Measurements from ENCODE around the gene HOXA3. TPM values are rescaled to one million over a fixed set of nuclear protein-coding genes. Genes with fewer than 3 reads are reported as not detected.

The HOXA3 gene
- polyA plus RNA-seq, 1 donor: 14.3 TPM

- DNase-seq (ENCODE audit: low read depth): no peak
Measured at GRCh38 chr7:27156508-27156898, 4.1 kb upstream of the HOXA3 start, which contains the start of gene HOXA7. Gene HOXA7 (minus strand): TSS chr7:27156675. CDS start chr7:27156545, 130 bp downstream.

GRCh38 chr7:27155816-27156507 is 3.6 kb upstream of the HOXA3 start:
- no peak for DNase-seq (ENCODE audit: low read depth)

- no peak for DNase-seq (ENCODE audit: low read depth)
Measured at GRCh38 chr7:27154901-27155815, 2.8 kb upstream of the HOXA3 start.

GRCh38 chr7:27154369-27154768 is 2.0 kb upstream of the HOXA3 start:
- DNase-seq (ENCODE audit: low read depth): no peak

GRCh38 chr7:27153526-27153925 is 1.1 kb upstream of the HOXA3 start:
- DNase-seq (ENCODE audit: low read depth): no peak

- no peak for DNase-seq (ENCODE audit: low read depth)
Measured at GRCh38 chr7:27152816-27153442, 546 bp upstream of the HOXA3 start.

GRCh38 chr7:27151341-27151930 is 947 bp downstream of the HOXA3 start:
- DNase-seq (ENCODE audit: low read depth): no peak

GRCh38 chr7:27150568-27151340 is 1.6 kb downstream of the HOXA3 start:
- DNase-seq (ENCODE audit: low read depth): no peak

GRCh38 chr7:27149842-27150567 is 2.4 kb downstream of the HOXA3 start:
- no peak for DNase-seq (ENCODE audit: low read depth)

GRCh38 chr7:27148756-27149641 is 3.4 kb downstream of the HOXA3 start:
- no peak for DNase-seq (ENCODE audit: low read depth)

GRCh38 chr7:27148031-27148755 is 4.2 kb downstream of the HOXA3 start:
- no peak for DNase-seq (ENCODE audit: low read depth)

- DNase-seq (ENCODE audit: low read depth): no peak
Measured at GRCh38 chr7:27147199-27148030, 5.0 kb downstream of the HOXA3 start, which contains the start of gene HOXA6. Gene HOXA6 (minus strand): TSS chr7:27147774. CDS start chr7:27147749, 25 bp downstream.

GRCh38 chr7:27146491-27147198 is 5.7 kb downstream of the HOXA3 start:
- no peak for DNase-seq (ENCODE audit: low read depth)

- no peak for DNase-seq (ENCODE audit: low read depth)
Measured at GRCh38 chr7:27145914-27146412, 6.4 kb downstream of the HOXA3 start.

GRCh38 chr7:27145165-27145913 is 7.0 kb downstream of the HOXA3 start:
- no peak for DNase-seq (ENCODE audit: low read depth)

GRCh38 chr7:27144781-27145164 is 7.6 kb downstream of the HOXA3 start:
- no peak for DNase-seq (ENCODE audit: low read depth)

All from forelimb muscle (tissue), 1 donor.